Natural killer cell (primary cell): ENCODE results near the gene RIPPLY1. TPM values are rescaled to one million over a fixed set of nuclear protein-coding genes. Genes with fewer than 3 reads are reported as not detected.
"Not testable (repeated sequence)": the region's sequence is repeated elsewhere in the genome, so short reads cannot be mapped to it uniquely, and the experiment has no call there.

Experiments
- ATAC-seq, 3 donors: fragments of 150-1000 bp in 2 of 3; fragments of 200-7000 bp in 1 of 3; cut with Tn5 transposase; 1 replicate in 1 of 3; 2 replicates in 2 of 3; pipeline ENCODE4 v1.10.0; 2021; ENCODE audit warnings: mild to moderate bottlenecking in 2 of 3, moderate library complexity in 2 of 3
- DNase-seq, 2 donors: peaks; one replicate each; pipeline versions ENCODE4 v3.0.0 to v3.0.0-alpha.2; 2013 to 2021; ENCODE audit warnings: mixed read lengths in 1 of 2
- H3K27ac ChIP-seq: one replicate; pipeline ENCODE4 v1.5.1; 2013; ENCODE audit warnings: mild to moderate bottlenecking, low read length
- H3K27me3 ChIP-seq: one replicate; pipeline ENCODE4 v1.6.1; 2013; ENCODE audit warnings: low read length; ENCODE audit not compliant: control insufficient read depth, insufficient read depth
- H3K36me3 ChIP-seq: one replicate; pipeline ENCODE4 v1.6.1; 2013; ENCODE audit warnings: low read length; ENCODE audit not compliant: control insufficient read depth, insufficient read depth
- H3K4me1 ChIP-seq: one replicate; pipeline ENCODE4 v1.6.1; 2013; ENCODE audit warnings: low read length; ENCODE audit not compliant: control insufficient read depth, insufficient read depth
- H3K4me3 ChIP-seq: one replicate; pipeline ENCODE4 v1.5.1; 2013; ENCODE audit warnings: low read length
- H3K9me3 ChIP-seq: one replicate; pipeline ENCODE4 v1.6.1; 2013; ENCODE audit warnings: low read length; ENCODE audit not compliant: control insufficient read depth, insufficient read depth
- H3K27ac Mint-ChIP-seq, 2 donors: one replicate each; pipeline ENCODE4 v1.8.0; 2022; ENCODE audit warnings: mild to moderate bottlenecking in 2 of 2, mixed read lengths in 2 of 2, moderate library complexity in 1 of 2
- H3K27me3 Mint-ChIP-seq, 2 donors: one replicate each; pipeline ENCODE4 v1.8.0; 2022; ENCODE audit warnings: low read depth in 2 of 2, mixed read lengths in 2 of 2
- H3K36me3 Mint-ChIP-seq: one replicate; pipeline ENCODE4 v1.8.0; 2022; ENCODE audit warnings: mixed read lengths
- H3K4me1 Mint-ChIP-seq, 2 donors: one replicate each; pipeline ENCODE4 v1.8.0; 2022; ENCODE audit warnings: mixed read lengths in 2 of 2
- H3K4me3 Mint-ChIP-seq: one replicate; pipeline ENCODE4 v1.8.0; 2022; ENCODE audit warnings: mild to moderate bottlenecking, moderate library complexity, mixed read lengths
- H3K9me3 Mint-ChIP-seq, 2 donors: one replicate each; pipeline ENCODE4 v1.8.0; 2022; ENCODE audit warnings: mixed read lengths in 2 of 2
- WGBS: methylation state at CpG from one replicate; pipeline ENCODE4 v1.1.7; 2013; ENCODE audit warnings: missing lambda C conversion rate; ENCODE audit not compliant: insufficient coverage; 5-methylcytosine and 5-hydroxymethylcytosine counted together
- intact Hi-C: fragments of 100-400 bp; cut with micrococcal nuclease; formaldehyde crosslinking; loops from one replicate; pipeline ENCODE4 v1.14.2; 2022
- total RNA-seq, 4 donors: library from RNA; stranded (reverse); fragments of 120-200 nt in 1 of 4; gene quantifications; one replicate each; pipeline versions ENCODE4 v1.2.3 to v1.2.4, GENCODE V29; 2013 to 2022
- TF ChIP-seq, protein P1 (sequence below): fragments of 200-600 bp; IDR thresholded peaks from one replicate; pipeline ENCODE4 v1.8.0; 2022; ENCODE audit warnings: antibody characterized with exemption

Gene RIPPLY1
- total RNA-seq, 3 donors from 2014 or later (not counting 1 experiment from before 2014, with no cell fraction given) = not detected

DNA sequence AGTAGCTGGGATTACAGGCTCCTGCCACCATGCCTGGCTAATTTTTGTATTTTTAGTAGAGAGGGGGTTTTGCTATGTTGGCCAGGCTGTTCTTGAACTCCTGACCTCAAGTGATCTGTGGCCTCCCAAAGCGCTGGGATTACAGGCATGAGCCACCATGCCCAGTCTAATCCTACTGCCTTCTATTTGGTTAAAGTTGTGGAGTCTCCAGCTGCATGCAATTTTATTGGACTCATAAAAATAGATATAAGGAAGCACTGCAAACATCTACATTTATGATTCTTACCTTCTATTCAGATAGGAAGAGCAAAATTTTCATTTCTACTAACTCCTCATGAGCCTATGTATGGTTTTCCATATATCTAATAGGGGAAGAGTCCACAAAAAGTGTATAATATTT, 13.7 kb downstream of the RIPPLY1 start:
- ATAC-seq (no peak), DNase-seq (no peak)
- Mint-ChIP-seq H3K27ac (no peak overlapping the region), H3K9me3 (no peaks in the 10 kb centered on the region), H3K27me3 (peaks cover 3 to 57% of the 10 kb centered on the region in 2 donors), H3K4me3 (no peak overlapping the region), H3K36me3 (no peaks in the 10 kb centered on the region), H3K4me1 (no peaks in the 10 kb centered on the region)
- H3K27ac ChIP-seq = no peak overlapping the region
- intact Hi-C loops = no loop called here
- no peak overlapping the region for H3K4me3 ChIP-seq
- no peaks in the 10 kb centered on the region for H3K36me3 ChIP-seq
- WGBS = 80% methylated on average over 1 of the region's 1 CpG
- H3K4me1 ChIP-seq = no peaks in the 10 kb centered on the region
- TF ChIP-seq, protein P1, sequence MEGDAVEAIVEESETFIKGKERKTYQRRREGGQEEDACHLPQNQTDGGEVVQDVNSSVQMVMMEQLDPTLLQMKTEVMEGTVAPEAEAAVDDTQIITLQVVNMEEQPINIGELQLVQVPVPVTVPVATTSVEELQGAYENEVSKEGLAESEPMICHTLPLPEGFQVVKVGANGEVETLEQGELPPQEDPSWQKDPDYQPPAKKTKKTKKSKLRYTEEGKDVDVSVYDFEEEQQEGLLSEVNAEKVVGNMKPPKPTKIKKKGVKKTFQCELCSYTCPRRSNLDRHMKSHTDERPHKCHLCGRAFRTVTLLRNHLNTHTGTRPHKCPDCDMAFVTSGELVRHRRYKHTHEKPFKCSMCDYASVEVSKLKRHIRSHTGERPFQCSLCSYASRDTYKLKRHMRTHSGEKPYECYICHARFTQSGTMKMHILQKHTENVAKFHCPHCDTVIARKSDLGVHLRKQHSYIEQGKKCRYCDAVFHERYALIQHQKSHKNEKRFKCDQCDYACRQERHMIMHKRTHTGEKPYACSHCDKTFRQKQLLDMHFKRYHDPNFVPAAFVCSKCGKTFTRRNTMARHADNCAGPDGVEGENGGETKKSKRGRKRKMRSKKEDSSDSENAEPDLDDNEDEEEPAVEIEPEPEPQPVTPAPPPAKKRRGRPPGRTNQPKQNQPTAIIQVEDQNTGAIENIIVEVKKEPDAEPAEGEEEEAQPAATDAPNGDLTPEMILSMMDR = no peak
- no peaks in the 10 kb centered on the region for H3K9me3 ChIP-seq
- H3K27me3 ChIP-seq = no peaks in the 10 kb centered on the region

- peaks cover 5 to 51% of the 10 kb centered on the region in 2 donors for H3K27me3 Mint-ChIP-seq
- no peak overlapping the region for H3K27ac ChIP-seq
- no peaks in the 10 kb centered on the region for H3K9me3 ChIP-seq
- no peak for ATAC-seq
- H3K4me3 ChIP-seq = no peak overlapping the region
- H3K4me1 Mint-ChIP-seq = no peaks in the 10 kb centered on the region
- no peaks in the 10 kb centered on the region for H3K9me3 Mint-ChIP-seq
- no peaks in the 10 kb centered on the region for H3K4me1 ChIP-seq
- H3K4me3 Mint-ChIP-seq = no peak overlapping the region
- intact Hi-C loops = no loop called here
- no peak overlapping the region for H3K27ac Mint-ChIP-seq
- H3K36me3 ChIP-seq = no peaks in the 10 kb centered on the region
- TF ChIP-seq, protein P1 = no peak
- no peak for DNase-seq
- no peaks in the 10 kb centered on the region for H3K27me3 ChIP-seq
- WGBS = no CpG with 5 or more reads among the region's 1 CpG
- H3K36me3 Mint-ChIP-seq = no peaks in the 10 kb centered on the region
Measured at GRCh38 chrX:106875151-106875550, 28.0 kb downstream of the RIPPLY1 start.

DNA sequence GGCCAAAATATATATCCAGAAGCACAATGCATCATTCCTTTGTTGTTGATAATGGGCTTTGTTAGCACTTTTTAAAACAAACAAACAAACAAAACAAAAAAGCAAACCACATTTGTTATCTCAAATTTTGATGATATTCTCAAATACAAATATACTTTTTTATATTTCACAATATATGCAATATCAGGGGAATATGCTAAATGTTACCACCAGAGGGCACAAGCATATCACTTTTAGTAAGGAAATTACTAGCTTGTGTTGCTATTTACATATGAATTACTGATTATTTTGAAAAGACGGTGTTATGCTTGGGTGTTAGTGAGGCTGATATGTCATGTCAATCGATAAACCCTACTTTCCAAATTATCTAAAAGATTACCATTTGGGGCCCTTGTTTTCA, 29.1 kb downstream of the RIPPLY1 start:
- Histone ChIP-seq H3K27me3 (no peaks in the 10 kb centered on the region), H3K9me3 (no peaks in the 10 kb centered on the region), H3K4me1 (no peaks in the 10 kb centered on the region), H3K27ac (no peak overlapping the region), H3K36me3 (no peaks in the 10 kb centered on the region), H3K4me3 (no peak overlapping the region)
- TF ChIP-seq, protein P1 = peak; percentile 40
- H3K4me1 Mint-ChIP-seq = no peaks in the 10 kb centered on the region
- H3K27ac Mint-ChIP-seq = no peak overlapping the region
- no peak overlapping the region for H3K4me3 Mint-ChIP-seq
- no peaks in the 10 kb centered on the region for H3K9me3 Mint-ChIP-seq
- ATAC-seq = no peak
- peaks cover under 1 to 41% of the 10 kb centered on the region in 2 donors for H3K27me3 Mint-ChIP-seq
- H3K36me3 Mint-ChIP-seq = no peaks in the 10 kb centered on the region
- no CpG with 5 or more reads among the region's 2 CpGs for whole genome bisulfite sequencing
- peak in 1 of 2 donors; percentile 45 for DNase-seq
- intact Hi-C loops = loop anchor here (1.0 kb wide), 1 partner anchor 1020 kb away; no protein-coding TSS in a partner anchor

- H3K4me1 Mint-ChIP-seq, H3K27ac Mint-ChIP-seq, H3K36me3 Mint-ChIP-seq, H3K9me3 ChIP-seq, H3K9me3 Mint-ChIP-seq, intact Hi-C loops, ATAC-seq, H3K4me3 Mint-ChIP-seq, H3K4me1 ChIP-seq, DNase-seq, H3K27me3 ChIP-seq, H3K36me3 ChIP-seq, H3K27ac ChIP-seq, H3K4me3 ChIP-seq: not testable (repeated sequence)
- peaks cover 0 to 28% of the 10 kb centered on the region in 2 donors for H3K27me3 Mint-ChIP-seq
- WGBS = 94% methylated on average over 2 of the region's 2 CpGs
Measured at GRCh38 chrX:106872796-106873195, 30.3 kb downstream of the RIPPLY1 start.
